Astrocyte (in vitro differentiated cells and primary cell): ENCODE measurements around the gene SLC7A8. TPM values are rescaled to one million over a fixed set of nuclear protein-coding genes. Genes with fewer than 3 reads are reported as not detected.

Source experiments
- DNase-seq: peaks from one replicate; pipeline ENCODE4 v3.0.0-alpha.2; 2010; ENCODE audit warnings: low read depth
- FAIRE-seq: peaks from 2 replicates; lab custom pipeline; 2011; peaks lifted over from hg19 to GRCh38; lab: Jason Lieb, UNC
- H2AFZ ChIP-seq: 2 replicates; pipeline ENCODE4 v1.6.0; 2012; ENCODE audit warnings: low read depth, low read length, inconsistent platforms
- H3K27ac ChIP-seq: 2 replicates; pipeline ENCODE4 v1.5.1; 2011; ENCODE audit warnings: low read depth, low read length, inconsistent platforms
- H3K27me3 ChIP-seq: 2 replicates; pipeline ENCODE4 v1.6.0; 2011; ENCODE audit warnings: low read length, inconsistent platforms; ENCODE audit not compliant: insufficient read depth
- H3K36me3 ChIP-seq: 2 replicates; pipeline ENCODE4 v1.5.1; 2011; ENCODE audit warnings: low read length, inconsistent platforms; ENCODE audit not compliant: insufficient read depth
- H3K4me1 ChIP-seq: 2 replicates; pipeline ENCODE4 v1.5.1; 2011; ENCODE audit warnings: low read length, inconsistent platforms; ENCODE audit not compliant: insufficient read depth
- H3K4me2 ChIP-seq: 2 replicates; pipeline ENCODE4 v1.6.0; 2012; ENCODE audit warnings: low read length, inconsistent platforms
- H3K4me3 ChIP-seq: 2 replicates; pipeline ENCODE4 v1.5.1; 2011; ENCODE audit warnings: low read depth, mild to moderate bottlenecking, low read length, inconsistent platforms; ENCODE audit not compliant: insufficient read depth
- H3K79me2 ChIP-seq: 2 replicates; pipeline ENCODE4 v1.6.0; 2012; ENCODE audit warnings: mild to moderate bottlenecking, low read length, inconsistent platforms; ENCODE audit not compliant: insufficient read depth
- H3K9ac ChIP-seq: 2 replicates; pipeline ENCODE4 v1.6.0; 2012; ENCODE audit warnings: mild to moderate bottlenecking, low read length, inconsistent platforms
- H3K9me3 ChIP-seq: 2 replicates; pipeline ENCODE4 v1.5.1; 2012; ENCODE audit warnings: low read depth, mild to moderate bottlenecking, low read length, inconsistent platforms; ENCODE audit not compliant: insufficient read depth
- H4K20me1 ChIP-seq: 2 replicates; pipeline ENCODE4 v1.6.0; 2012; ENCODE audit warnings: low read length, inconsistent platforms; ENCODE audit not compliant: insufficient read depth
- H3K27ac Mint-ChIP-seq: one replicate; pipeline ENCODE4 v1.8.0; 2021; ENCODE audit warnings: mild to moderate bottlenecking, mixed read lengths; ENCODE audit not compliant: unreplicated experiment
- H3K27me3 Mint-ChIP-seq: one replicate; pipeline ENCODE4 v1.8.0; 2021; ENCODE audit warnings: low read depth, mixed read lengths; ENCODE audit not compliant: unreplicated experiment
- H3K36me3 Mint-ChIP-seq: one replicate; pipeline ENCODE4 v1.8.0; 2021; ENCODE audit warnings: low read depth, mixed read lengths; ENCODE audit not compliant: unreplicated experiment
- H3K4me1 Mint-ChIP-seq: one replicate; pipeline ENCODE4 v1.8.0; 2021; ENCODE audit warnings: low read depth, mixed read lengths; ENCODE audit not compliant: unreplicated experiment
- H3K4me3 Mint-ChIP-seq: one replicate; pipeline ENCODE4 v1.8.0; 2021; ENCODE audit warnings: mild to moderate bottlenecking, moderate library complexity, mixed read lengths; ENCODE audit not compliant: unreplicated experiment
- H3K9me3 Mint-ChIP-seq: one replicate; pipeline ENCODE4 v1.8.0; 2021; ENCODE audit warnings: mild to moderate bottlenecking, mixed read lengths; ENCODE audit not compliant: unreplicated experiment
- EZH2 ChIP-seq: IDR thresholded peaks from 2 replicates; pipeline ENCODE4 v1.6.1; 2012; ENCODE audit warnings: mild to moderate bottlenecking, low read length, inconsistent platforms; ENCODE audit not compliant: insufficient read depth
- total RNA-seq: library from RNA; stranded (reverse); gene quantifications from 2 replicates; pipeline ENCODE4 v1.2.1, GENCODE V29; 2021
- TF ChIP-seq, protein P1 (sequence below): IDR thresholded peaks from 2 replicates; pipeline ENCODE4 v1.5.1; 2011; ENCODE audit warnings: low read depth, mild to moderate bottlenecking, inconsistent platforms, low read length, moderate library complexity; ENCODE audit not compliant: insufficient read depth

SLC7A8 gene
- total RNA-seq, 1 donor from 2014 or later: 6.5 TPM

DNA sequence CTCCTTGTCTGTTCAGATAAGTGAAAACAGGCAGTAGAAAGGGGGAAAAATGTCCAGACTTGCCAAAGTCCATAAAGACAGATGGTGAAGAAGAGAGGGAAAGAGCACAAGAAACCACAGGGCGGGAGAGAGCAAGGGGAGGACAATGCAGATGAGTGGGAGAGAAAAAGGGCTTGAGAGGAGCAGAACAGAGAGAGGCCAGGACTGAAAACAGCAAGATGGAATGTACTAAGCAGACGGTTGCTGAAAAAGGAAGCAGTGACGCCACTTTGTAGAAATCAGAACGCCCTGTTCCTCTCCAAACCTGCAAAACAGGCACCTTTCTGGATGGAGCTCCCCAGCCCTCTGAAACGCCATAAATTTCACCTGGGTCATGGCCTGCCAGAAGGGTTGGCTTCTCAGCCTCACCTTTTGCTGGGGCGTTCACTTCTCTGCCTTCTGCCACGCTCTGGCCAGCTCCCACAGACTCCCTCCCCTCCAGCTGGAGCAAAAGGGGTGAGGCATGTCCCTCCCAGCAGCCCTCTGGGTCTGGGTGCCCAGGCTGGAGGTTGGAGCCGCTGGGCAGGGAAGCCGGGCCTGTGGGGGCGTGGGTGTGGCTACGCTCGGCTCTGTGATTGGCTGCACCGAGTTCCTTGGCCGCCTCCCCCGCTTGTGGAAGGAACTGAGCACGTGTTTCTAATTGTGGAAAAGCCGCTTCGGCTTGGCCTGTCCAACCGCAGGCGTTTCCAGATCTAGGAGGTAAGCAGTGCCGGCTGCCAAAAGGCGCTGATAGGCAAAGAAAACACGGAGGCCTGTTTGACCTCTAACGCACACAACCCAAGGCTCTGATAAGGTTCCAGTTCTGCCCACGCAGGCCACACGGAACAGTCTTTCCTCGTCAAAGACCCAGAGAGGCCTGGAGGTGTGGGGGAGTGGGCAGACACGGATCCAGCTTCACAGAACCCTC is 29.3 kb downstream of the SLC7A8 start:
- Mint-ChIP-seq H3K27ac (peak overlapping the region; percentile 54), H3K36me3 (peaks cover 2% of the 10 kb centered on the region), H3K9me3 (no peaks in the 10 kb centered on the region), H3K4me1 (peaks cover 17% of the 10 kb centered on the region), H3K4me3 (peak overlapping the region; percentile 54), H3K27me3 (peaks cover 6% of the 10 kb centered on the region)
- H3K4me3 ChIP-seq: no peak overlapping the region
- DNase-seq (peak; percentile 41), FAIRE-seq (no peak)
- peaks cover 10% of the 10 kb centered on the region for H3K4me1 ChIP-seq
- H3K9ac ChIP-seq: no peak overlapping the region
- no peaks in the 10 kb centered on the region for H4K20me1 ChIP-seq
- no peak overlapping the region for H2AFZ ChIP-seq
- no peak overlapping the region for H3K4me2 ChIP-seq
- no peak overlapping the region for H3K27ac ChIP-seq
- TF ChIP-seq, protein P1, sequence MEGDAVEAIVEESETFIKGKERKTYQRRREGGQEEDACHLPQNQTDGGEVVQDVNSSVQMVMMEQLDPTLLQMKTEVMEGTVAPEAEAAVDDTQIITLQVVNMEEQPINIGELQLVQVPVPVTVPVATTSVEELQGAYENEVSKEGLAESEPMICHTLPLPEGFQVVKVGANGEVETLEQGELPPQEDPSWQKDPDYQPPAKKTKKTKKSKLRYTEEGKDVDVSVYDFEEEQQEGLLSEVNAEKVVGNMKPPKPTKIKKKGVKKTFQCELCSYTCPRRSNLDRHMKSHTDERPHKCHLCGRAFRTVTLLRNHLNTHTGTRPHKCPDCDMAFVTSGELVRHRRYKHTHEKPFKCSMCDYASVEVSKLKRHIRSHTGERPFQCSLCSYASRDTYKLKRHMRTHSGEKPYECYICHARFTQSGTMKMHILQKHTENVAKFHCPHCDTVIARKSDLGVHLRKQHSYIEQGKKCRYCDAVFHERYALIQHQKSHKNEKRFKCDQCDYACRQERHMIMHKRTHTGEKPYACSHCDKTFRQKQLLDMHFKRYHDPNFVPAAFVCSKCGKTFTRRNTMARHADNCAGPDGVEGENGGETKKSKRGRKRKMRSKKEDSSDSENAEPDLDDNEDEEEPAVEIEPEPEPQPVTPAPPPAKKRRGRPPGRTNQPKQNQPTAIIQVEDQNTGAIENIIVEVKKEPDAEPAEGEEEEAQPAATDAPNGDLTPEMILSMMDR: no peak
- TF ChIP-seq EZH2: no peak
- no peaks in the 10 kb centered on the region for H3K36me3 ChIP-seq
- H3K9me3 ChIP-seq: no peaks in the 10 kb centered on the region
- H3K27me3 ChIP-seq: peaks cover 5% of the 10 kb centered on the region
- no peaks in the 10 kb centered on the region for H3K79me2 ChIP-seq

DNA sequence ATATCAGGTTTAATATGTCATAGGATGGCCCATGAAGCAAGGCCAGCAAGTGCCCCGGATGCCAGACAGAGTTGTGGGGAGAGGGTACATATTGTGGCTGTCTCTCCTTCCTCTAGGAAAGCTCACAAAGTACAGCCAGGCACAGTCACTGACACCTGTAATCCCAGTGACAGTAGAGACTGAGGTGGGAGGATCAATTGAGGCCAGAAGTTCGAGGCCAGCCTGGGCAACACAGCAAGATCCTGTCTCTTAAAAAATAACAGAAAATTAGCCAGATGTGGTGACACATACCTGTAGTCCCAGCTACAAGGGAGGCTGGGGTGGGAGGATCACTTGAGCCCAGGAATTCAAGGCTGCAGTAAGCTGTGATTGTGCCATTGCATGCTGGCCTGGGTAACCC is 32.1 kb downstream of the SLC7A8 start:
- H3K4me1 ChIP-seq: peaks cover 10% of the 10 kb centered on the region
- no peaks in the 10 kb centered on the region for H4K20me1 ChIP-seq
- Mint-ChIP-seq H3K9me3 (peaks cover 10% of the 10 kb centered on the region), H3K4me3 (no peak overlapping the region), H3K27me3 (peaks cover 3% of the 10 kb centered on the region), H3K36me3 (peaks cover 4% of the 10 kb centered on the region), H3K4me1 (peaks cover 17% of the 10 kb centered on the region), H3K27ac (no peak overlapping the region)
- H3K36me3 ChIP-seq: no peaks in the 10 kb centered on the region
- TF ChIP-seq EZH2: no peak
- TF ChIP-seq, protein P1: no peak
- FAIRE-seq: no peak
- H3K27me3 ChIP-seq: no peaks in the 10 kb centered on the region
- DNase-seq: no peak
- H2AFZ ChIP-seq: no peak overlapping the region
- no peak overlapping the region for H3K27ac ChIP-seq
- no peak overlapping the region for H3K9ac ChIP-seq
- no peak overlapping the region for H3K4me3 ChIP-seq
- no peak overlapping the region for H3K4me2 ChIP-seq
- no peaks in the 10 kb centered on the region for H3K79me2 ChIP-seq
- H3K9me3 ChIP-seq: no peaks in the 10 kb centered on the region

DNA sequence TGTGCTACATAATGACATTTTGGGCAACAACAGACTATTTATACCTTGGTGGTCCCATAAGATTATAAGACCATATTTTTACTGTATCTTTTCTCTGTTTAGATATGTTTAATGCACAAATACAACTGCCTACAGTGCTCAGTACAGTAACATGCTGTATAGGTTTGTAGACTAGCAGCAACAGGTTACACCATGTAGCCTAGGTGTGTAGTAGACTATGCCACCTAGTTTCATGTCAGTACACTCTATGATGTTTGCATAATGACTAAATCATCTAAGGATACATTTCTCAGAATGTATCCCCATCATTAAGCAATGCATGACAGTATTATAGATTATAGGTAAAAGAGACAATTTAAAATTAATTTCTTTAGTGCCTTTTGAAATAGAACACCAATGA is 33.7 kb downstream of the SLC7A8 start:
- Histone ChIP-seq H3K9ac (no peak overlapping the region), H3K27ac (no peak overlapping the region), H3K4me3 (no peak overlapping the region), H3K9me3 (no peaks in the 10 kb centered on the region), H2AFZ (no peak overlapping the region), H3K27me3 (no peaks in the 10 kb centered on the region), H3K4me2 (no peak overlapping the region), H3K79me2 (no peaks in the 10 kb centered on the region), H3K36me3 (no peaks in the 10 kb centered on the region), H4K20me1 (no peaks in the 10 kb centered on the region), H3K4me1 (peaks cover 2% of the 10 kb centered on the region)
- DNase-seq: no peak
- no peak for FAIRE-seq
- Mint-ChIP-seq H3K36me3 (peaks cover 4% of the 10 kb centered on the region), H3K27ac (no peak overlapping the region), H3K4me1 (peaks cover 11% of the 10 kb centered on the region), H3K9me3 (peaks cover 10% of the 10 kb centered on the region), H3K27me3 (peaks cover 3% of the 10 kb centered on the region), H3K4me3 (no peak overlapping the region)
- TF ChIP-seq, protein P1: no peak
- TF ChIP-seq EZH2: no peak
